HG03108 (cell line): ENCODE data around the gene ZNF398.
"Not testable (repeated sequence)": the region's sequence is repeated elsewhere in the genome, so short reads cannot be mapped to it uniquely, and the experiment has no call there.

Experiments
- ATAC-seq: cut with Tn5 transposase; IDR thresholded peaks from one replicate; pipeline ENCODE4 v1.9.1; 2021; ENCODE audit warnings: moderate library complexity; ENCODE audit not compliant: unreplicated experiment

Gene ZNF398, protein sequence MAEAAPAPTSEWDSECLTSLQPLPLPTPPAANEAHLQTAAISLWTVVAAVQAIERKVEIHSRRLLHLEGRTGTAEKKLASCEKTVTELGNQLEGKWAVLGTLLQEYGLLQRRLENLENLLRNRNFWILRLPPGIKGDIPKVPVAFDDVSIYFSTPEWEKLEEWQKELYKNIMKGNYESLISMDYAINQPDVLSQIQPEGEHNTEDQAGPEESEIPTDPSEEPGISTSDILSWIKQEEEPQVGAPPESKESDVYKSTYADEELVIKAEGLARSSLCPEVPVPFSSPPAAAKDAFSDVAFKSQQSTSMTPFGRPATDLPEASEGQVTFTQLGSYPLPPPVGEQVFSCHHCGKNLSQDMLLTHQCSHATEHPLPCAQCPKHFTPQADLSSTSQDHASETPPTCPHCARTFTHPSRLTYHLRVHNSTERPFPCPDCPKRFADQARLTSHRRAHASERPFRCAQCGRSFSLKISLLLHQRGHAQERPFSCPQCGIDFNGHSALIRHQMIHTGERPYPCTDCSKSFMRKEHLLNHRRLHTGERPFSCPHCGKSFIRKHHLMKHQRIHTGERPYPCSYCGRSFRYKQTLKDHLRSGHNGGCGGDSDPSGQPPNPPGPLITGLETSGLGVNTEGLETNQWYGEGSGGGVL

DNA sequence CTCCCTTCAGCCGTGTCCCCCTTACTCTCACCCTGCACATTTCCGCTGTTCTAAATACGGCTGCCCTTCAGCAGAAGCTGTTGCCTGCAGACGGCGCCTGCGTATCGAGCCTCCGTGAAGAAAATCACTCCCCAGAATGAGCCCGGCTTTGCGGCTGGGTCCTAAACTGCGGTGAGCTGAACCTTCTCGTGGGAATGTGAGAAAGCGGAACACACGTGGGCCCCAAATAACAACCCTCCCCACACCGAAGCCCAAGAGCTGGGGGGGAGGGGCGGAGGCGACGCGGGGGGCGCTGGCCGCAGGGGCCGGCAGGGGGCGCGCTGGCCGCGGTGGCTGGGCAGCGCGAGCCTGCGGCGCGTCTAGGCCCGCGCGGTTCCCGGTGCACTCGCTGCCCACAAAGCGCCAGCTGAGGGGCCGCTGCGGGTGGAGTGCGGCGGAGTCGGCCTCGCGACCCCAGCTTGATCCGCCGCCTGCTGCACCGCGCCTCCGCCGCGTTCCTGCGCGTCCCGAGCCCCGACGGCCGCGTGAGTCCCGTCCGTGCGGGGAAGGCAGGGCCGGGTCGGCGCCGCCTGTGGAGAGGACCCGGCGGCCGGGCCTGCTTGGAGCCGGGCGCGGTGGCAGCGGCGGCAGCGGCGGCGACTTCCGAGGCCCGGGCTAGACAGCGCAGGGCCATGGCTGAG is at the start of gene ZNF398:
TSS of gene ZNF398 (plus strand) at position 382 of the 680 bp plus-strand sequence. CDS start at position 672, 290 bp downstream.
- peak; percentile 61 for ATAC-seq

DNA sequence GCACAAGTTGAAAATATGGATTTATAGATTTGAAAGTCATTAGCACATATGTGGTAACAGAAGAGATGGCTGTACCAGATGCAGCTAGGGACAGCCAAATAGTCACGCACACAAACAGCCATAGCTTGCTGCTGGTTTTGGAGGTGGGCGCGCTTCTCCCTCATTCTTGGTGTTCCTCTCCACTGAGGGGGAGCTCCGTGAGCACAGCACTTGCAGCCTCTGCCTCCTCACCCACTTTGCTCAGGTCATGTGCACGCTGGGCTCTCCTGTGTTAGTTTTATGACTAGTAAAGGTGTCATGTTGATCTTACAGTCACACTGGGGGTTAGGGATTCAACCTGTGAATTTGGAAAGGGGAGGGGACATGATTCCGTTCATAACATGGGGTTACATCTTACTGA is 48.2 kb upstream of the ZNF398 start:
- ATAC-seq: no peak

DNA sequence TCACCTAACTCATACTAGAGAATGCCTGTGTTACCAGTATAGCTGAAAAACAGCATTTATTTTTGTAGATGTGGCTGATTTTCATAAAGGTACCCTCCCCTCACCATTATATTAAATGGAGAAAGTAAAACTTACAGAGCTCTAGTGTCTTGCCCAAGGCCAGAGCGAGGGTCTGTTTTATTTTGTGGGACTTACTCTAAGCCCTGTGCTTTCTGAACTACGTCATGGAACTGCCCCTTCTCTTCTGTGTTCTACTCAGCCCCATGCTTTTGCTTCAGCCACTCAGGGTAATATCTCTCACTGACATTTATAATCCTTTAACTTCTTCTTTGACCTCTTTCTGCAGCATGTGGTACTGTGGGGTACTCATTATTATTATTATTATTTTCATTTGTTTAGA is 46.4 kb upstream of the ZNF398 start:
- no peak for ATAC-seq

DNA sequence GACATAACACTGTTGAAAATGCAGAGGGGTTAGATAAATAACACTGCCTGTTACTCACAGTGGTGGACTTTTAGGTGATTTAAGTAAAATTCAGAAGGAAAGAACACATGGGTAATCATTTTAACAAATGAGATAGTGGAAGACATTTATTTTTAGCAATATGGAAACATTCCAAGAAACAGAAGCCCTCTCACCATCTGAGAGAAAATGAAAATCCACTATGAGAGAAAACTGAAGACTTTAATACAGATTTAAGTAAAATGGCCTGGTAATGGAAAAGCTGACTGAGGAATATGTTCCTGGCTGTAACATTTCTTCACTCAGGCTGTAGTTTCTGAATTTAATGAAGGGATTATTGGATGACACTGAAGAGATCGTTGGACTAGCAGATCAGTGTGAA is 44.6 kb upstream of the ZNF398 start:
- no peak for ATAC-seq

DNA sequence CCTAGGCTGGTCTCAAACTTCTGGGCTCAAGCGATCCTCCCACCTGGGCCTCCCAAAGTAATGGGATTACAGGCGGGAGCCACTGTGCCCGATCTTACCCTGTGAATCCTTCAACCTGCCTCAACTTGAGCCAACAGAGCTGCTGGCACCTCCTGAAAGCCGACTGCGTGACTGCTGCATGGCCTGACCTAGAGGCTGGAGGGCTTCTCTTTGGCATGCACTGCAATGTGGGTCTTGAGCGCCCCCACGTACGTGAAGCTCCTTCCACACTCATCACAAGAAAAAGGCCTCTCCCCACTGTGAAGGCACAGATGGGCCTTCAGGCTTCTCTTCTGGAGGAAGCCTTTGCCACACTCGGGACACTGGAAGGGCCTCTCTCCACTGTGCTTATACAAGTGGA is 43.8 kb upstream of the ZNF398 start:
- no peak for ATAC-seq

DNA sequence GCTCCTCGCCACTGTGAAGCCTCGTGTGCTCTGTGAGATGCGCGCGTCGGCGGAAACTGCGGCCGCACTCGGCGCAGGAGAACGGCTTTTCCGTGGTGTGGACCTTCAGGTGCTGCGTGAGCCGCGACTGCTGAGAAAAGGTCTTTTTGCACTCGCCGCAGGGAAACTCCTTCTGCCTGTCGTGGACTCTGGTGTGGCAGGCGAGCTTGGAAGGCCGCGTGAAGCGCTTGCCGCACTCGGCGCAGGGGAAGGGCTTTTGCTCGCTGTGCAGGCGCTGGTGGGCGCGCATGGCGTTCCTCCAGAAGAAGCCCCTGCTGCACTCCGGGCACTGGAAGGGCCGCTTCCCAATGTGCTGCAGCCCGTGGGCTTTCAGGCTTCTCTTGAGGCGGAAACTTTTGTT is 43.0 kb upstream of the ZNF398 start:
- ATAC-seq: no peak

DNA sequence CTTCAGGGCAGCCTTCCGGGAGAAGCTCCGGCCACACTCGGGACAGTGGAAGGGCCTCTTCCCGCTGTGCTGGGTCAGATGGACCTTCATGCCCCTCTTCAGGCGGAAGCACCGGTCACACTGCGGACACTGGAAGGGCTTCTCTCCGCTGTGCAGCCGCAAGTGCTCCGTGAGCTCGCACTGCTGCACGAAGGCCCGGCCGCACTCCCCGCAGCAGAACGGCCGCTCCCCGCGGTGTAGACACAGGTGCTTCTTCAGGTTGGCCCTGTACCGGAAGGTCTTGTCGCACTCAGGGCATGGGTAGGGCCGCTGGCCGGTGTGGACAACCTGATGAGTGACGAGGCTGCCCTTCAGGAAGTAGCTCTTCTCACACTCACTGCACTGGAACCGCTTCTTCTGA is 42.5 kb upstream of the ZNF398 start:
- no peak for ATAC-seq

DNA sequence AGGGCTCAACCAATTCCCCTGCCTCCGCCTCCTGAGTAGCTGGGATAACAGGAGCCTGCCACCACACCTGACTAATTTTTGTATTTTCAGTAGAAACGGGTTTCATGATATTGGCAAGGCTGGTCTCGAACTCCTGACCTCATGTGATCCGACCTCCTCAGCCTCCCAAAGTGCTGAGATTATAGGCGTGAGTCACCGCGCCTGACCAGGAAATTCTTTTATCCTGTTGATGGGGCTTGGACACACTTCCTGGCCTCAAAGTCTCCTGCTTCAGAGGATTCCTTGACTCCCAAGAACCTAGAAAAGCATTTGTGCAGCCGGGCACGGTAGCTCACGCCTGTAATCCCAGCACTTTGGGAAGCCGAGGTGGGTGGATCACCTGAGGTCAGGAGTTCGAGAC is 37.3 kb upstream of the ZNF398 start:
- no peak for ATAC-seq

DNA sequence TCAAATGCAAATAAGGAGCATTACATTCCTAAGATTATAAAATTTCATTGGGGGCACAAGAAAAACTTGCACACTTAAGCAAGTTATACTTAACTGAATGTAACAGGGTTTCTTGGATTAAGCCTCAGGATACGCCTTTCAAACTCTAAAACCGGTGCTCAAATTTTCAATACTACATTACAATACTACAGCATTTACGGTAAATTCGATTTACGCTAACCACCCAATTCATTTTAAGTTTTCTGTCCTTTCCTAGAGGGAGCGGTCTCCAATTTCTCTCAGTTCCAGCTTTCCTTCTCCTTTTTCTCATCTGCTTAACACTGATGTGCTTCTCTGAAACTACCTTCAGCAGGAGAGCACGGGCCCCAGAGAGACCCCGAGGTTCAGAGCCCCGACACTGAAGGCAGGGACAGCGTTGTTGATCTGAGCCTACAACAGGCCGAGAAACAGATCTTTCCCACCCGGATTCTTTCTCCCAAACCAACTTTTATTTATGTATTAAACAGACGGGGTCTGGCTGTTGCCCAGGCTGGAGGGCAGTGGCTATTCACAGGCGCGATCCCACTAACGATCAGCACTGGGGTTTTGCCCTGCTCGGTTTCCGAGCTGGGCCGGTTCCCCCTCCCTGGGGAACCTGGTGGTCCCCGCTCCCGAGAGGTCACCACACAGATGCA is 21.9 kb upstream of the ZNF398 start:
- ATAC-seq: no peak

DNA sequence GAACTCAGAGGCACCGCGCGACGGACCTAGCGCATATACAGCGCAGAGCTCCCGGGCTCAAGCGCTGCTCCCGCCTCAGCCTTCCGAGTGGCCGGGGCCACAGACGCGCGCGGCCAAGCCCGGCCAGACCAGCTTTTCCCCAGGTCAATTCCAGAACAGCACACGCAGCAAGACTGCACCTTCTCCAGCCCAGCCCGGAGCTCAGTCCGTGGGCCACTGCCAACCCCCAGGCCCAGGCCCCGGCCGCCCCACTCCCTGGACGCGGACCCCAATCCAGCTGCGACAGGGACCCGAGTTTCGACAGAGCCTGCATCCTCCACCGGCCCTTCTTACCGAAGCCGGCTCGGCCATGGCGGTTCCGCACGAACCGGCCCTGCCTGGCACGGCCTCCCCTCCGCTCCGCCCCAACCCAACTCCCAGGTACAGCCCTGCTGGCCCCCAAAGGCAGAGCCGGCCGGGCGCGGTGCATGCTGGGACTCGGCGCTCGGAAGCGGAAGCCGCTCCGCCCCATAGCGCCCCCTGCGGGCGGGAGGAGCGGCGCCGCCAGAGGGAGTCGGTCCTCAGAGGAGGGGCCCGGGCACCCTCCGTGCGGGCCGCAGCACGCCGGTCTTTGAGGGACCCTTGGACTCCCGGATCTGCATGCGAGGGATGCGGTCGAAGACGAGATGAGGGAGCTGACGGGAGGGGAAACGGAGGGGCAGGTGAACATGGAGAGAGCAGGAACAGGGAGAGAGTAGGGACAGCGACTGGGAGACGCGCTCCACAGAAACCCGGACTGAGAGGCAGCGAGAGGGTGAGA is 21.2 kb upstream of the ZNF398 start, which contains the start of gene ZNF425:
TSS of gene ZNF425 (minus strand) at position 462 of the 799 bp plus-strand sequence. CDS start at position 351, 111 bp downstream.
- ATAC-seq: peak; percentile 81

DNA sequence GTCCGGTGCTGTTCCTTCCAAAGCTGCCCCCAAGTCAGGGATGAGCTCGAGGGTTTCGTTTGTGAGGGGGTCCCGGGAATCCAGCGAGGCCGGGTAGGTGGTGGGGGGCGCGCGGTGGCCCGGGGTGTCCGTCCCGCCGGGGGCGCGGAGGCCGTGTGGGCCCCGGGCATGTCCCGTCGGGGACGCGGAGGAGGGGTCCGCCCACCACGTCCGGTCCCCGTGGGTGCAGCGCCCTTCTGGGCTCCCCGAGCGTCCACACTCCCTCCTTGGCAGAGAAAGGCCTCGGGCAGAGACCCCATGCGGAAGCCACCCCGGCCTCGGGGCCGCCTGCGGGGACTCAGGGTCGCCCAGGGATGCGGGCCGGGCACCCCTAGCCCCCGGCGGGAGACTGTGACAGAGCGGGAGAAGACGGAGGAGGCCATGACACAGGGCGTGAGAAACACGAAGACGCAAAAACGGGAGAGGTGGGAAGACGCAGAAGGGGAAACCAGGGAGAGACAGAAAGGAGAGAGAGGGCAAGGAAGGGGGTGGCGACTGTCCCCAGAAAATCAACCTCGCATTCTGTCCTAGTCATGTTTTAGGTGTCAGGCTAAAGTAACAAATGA is 20.5 kb upstream of the ZNF398 start:
- ATAC-seq: peak; percentile 41

DNA sequence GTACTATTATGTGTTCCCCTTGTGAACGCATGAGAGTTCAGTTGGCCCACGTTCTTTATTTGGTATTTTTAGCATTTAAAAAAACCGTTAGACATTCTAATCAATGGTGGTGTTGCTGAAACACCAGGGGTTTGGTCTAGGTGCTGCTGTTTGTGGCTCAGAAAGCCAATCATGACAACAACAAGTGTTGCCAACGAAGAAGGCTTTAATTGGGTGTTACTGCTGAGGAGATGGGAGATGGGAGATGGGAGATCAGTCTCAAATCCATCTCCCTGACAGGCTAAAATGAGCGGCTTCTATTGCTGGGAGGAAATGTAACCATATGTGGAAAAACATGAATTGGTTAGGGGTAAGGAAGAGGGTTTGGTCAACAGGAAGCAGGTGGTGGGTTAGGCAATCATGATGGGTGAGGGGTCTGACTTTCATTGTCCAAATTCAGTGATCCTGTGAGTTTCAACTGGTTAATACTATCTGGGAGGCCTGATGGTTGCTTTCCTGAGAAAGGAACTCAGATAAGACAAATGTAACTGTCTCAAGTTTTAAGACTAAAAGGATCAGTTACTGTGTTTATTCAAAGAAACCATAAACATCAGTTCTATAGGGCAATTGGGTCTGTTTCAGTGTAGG is 16.6 kb upstream of the ZNF398 start:
- no peak for ATAC-seq

DNA sequence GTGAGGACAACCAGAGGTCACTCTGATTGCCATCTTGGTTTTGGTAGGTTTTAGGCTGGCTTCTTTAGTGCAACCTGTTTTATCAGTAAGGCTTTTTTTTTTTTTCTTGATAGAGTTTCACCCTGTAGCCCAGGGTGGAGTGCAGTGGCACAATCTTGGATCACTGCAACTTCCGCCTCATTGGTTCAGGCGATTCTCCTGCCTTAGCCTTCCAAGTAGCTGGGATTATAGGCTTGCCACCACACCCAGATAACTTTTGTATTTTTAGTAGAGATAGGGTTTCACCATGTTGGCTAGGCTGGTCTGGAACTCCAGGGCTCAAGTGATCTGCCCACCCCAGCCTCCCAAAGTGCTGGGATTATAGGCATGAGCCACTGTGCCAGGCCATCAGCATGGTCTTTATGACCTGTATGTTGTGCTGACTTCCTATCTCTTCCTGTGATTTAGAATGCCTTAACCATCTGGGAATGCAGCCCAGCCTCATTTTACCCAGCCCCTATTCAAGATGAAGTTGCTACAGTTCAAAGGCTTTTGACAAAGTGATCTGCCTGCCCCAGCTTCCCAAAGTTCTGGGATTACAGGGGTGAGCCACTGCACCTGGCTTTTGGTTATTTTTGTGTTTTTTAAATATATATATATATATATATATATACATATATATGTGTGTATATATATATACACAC is 14.1 kb upstream of the ZNF398 start:
- ATAC-seq: no peak

DNA sequence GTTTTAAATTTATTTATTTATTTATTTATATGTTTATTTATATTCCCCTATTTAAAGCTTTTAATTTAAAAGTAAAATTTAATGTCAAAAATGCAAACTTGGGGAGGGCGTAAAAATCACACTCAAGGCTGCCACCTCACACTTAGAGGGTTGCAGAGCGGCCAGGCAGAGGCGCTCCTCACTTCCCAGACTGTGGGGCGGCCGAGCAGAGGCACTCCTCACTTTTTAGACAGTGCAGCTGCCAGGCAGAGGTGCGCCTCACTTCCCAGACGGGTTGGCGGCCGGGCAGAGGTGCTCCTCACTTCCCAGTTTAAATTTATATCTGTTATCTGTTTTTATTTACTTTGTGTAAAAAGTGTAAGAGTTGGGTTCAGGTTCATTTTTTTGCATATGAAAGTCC is 11.1 kb upstream of the ZNF398 start:
- ATAC-seq: no peak

DNA sequence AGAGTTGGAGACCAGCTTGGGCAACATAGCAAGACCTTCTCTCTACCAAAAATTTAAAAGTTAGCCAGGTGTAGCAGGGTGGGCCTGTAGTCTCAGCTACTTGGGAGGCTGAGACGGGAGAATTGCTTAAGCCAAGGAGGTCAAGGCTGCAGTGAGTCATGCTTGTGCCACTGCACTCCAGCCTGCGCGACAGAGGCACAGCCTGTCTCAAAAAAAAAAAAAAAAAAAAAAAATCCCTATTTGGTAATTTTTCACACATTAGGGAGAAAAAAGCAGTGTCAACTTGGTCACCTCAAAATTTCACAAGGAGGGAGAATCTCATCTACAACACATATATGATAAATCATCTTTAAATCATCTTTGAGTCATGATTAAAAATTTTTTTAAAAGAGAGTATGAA is 6.4 kb upstream of the ZNF398 start:
- no peak for ATAC-seq

DNA sequence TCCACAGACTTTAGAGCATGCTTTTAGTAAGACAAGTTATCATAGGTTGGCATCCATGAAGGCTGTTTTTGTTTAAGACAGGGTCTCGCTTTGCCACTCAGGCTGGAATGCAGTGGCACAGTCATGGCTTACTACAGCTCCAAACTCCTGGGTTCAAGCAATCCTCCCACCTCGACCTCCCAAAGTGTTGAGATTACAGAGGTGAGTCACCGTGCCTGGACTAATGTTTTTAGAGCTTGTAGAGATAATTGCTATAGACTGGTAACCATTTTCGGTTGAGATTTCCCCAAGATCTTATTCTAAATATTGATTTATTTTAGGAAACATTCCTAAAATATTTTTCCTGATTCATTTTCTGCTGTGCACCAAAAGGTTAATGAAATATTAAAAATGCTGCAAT is 5.4 kb upstream of the ZNF398 start:
- ATAC-seq: no peak

DNA sequence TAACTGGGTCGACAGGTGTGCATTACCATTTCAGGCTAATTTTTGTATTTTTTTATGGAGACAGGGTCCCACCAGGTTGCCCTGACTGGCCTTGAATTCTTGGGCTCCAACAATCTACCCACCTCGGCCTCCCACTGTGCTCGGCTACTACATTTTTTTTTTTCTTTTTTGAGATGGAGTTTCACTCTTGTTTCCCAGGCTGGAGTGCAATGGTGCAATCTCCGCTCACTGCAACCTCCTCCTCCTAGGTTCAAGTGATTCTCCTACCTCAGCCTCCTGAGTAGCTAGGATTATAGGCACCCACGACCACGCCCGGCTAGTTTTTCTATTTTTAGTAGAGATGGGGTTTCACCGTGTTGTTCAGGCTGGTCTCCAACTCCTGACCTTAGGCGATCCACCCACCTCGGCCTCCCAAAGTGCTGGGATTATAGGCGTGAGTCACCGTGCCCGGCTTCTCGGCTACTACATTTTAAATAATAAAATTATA is 2.8 kb upstream of the ZNF398 start:
- not testable (repeated sequence) for ATAC-seq

DNA sequence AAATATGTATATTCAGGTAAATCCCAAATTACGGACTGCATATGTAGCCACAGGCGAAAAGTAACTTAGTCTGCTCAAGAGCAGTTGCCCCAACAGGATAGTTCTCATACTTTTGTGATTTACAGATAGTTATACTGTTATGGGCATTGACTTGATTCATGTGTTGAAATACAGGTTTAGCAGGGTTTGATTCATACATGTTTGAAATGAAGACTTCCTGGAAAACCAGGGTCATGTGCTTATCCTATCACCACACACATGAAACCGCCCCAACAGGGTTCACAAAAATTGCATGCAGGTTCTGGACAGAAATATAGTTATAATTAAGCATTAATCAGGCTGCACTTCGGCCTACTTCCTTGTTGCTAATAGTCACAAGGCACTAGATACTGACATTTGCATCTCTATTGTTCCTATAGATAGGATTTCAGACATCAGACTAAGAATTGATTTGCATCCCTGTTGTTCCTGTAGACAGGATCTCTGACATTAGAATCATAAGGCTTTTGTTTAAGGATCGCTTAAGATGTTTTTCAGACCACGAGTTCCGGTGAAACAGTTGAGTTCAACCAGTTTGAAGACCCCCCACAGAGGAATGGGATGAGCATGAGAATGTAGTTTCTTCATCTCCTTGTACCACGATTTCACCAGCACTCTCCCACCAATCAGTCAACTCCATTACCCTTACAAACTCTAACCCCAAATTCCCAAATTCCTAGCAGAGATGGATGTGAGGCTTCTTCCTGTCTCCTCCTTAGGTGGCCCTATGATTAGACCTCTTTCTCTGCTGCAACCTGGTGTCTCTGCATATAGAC is 2.0 kb upstream of the ZNF398 start:
- no peak for ATAC-seq
